ENCODE results near the gene HPGD. TPM values are rescaled to one million over a fixed set of nuclear protein-coding genes. Genes with fewer than 3 reads are reported as not detected.

Gene HPGD
- total and polyA plus RNA-seq, 2 of the 8 experiments (the other 6 are each of a cell fraction or from before 2014, with no cell fraction given), result 1.1 to 1.3 TPM

DNA sequence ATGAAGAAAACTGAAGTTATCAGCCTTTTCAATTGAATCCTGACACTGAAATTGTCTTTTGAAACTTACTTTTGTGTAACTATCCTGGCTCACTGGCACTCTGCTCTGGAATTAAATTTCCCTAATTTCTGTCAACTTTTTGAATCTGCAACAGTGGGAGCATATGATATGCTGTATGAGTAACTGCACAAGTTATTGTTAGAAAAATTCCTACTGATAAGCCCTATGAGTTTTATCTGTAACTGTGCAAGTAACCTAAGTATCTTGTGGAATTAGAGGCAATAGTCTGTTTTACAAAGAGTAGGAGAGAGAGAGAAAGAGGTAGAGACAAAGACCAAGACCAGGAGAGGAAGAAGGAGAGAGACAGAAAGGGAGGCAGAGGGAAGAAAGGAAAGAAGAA is 9.2 kb upstream of the HPGD start:
- no peak overlapping the region for H2BK12ac ChIP-seq (ENCODE audit: low read depth, low read length)
- H3K4me1 ChIP-seq (replicated peaks in 1 of 4; ENCODE audit: control insufficient read depth in 3 of 4, insufficient read depth in 4 of 4, low read length in 3 of 4), result no peaks in the 10 kb centered on the region; a peak in 2 of 7 replicates
- no peak overlapping the region for H3K14ac ChIP-seq (ENCODE audit: insufficient read length)
- no peaks in the 10 kb centered on the region for H3K9me3 ChIP-seq (ENCODE audit: insufficient read depth in 2 of 2, low read depth in 1 of 2, low read length in 1 of 2)
- H2BK15ac ChIP-seq (ENCODE audit: low read length), result no peak overlapping the region
- H4K8ac ChIP-seq (ENCODE audit: extremely low read depth, insufficient read depth, low read length), result no peak overlapping the region
- FAIRE-seq (no peak), DNase-seq (ENCODE audit: low read depth in 1 of 2, low spot score in 2 of 2) (no peak)
- no peak overlapping the region for H3K23ac ChIP-seq (ENCODE audit: insufficient read length)
- no peak overlapping the region for H4K5ac ChIP-seq (ENCODE audit: insufficient read length, low read depth, low read length)
- no peaks in the 10 kb centered on the region for H3K36me3 ChIP-seq (ENCODE audit: control insufficient read depth in 2 of 4, insufficient read depth in 4 of 4, low read length in 3 of 4)
- no peaks in the 10 kb centered on the region for H4K20me1 ChIP-seq (replicated peaks in 1 of 2; ENCODE audit: control insufficient read depth in 1 of 2, insufficient read depth in 2 of 2, low read length in 2 of 2)
- no peaks in the 10 kb centered on the region for H3K23me2 ChIP-seq (ENCODE audit: low read depth, low read length)
- H3K27me3 ChIP-seq (replicated peaks in 1 of 4; ENCODE audit: control insufficient read depth in 3 of 4, extremely low read depth in 1 of 4, insufficient read depth in 3 of 4, low read length in 3 of 4), result peaks cover 0 to 1% (median 0%) of the 10 kb centered on the region in 4 experiments; a peak in 1 of 7 replicates
- H2BK120ac ChIP-seq (replicated peaks; ENCODE audit: low read depth, low read length), result no peak overlapping the region
- no peaks in the 10 kb centered on the region for H3K79me2 ChIP-seq (ENCODE audit: control insufficient read depth in 1 of 2, insufficient read depth in 2 of 2, low read length in 2 of 2)
- no peaks in the 10 kb centered on the region for H3K79me1 ChIP-seq (ENCODE audit: low read depth, low read length)
- no peak overlapping the region for H2BK5ac ChIP-seq (ENCODE audit: low read depth, low read length)
- H4K91ac ChIP-seq (replicated peaks; ENCODE audit: insufficient read length, low read length), result no peak overlapping the region
- no peak overlapping the region for H3K56ac ChIP-seq (replicated peaks; ENCODE audit: insufficient read length, low read depth, low read length)
- H2BK20ac ChIP-seq (ENCODE audit: low read length), result no peak overlapping the region
- H3K4ac ChIP-seq (replicated peaks; ENCODE audit: insufficient read length, low read depth, low read length), result no peak overlapping the region
- H3K27ac ChIP-seq (ENCODE audit: low read depth, low read length), result no peak overlapping the region
- no peak overlapping the region for H3K9ac ChIP-seq (replicated peaks in 1 of 4; ENCODE audit: extremely low read depth in 1 of 4, low read depth in 3 of 4, low read length in 3 of 4)
- H3K18ac ChIP-seq (ENCODE audit: extremely low read depth, low read length), result no peak overlapping the region
- ChIA-PET POLR2A (ENCODE audit: partially characterized antibody) (no interaction called here), CTCF (ENCODE audit: partially characterized antibody) (interaction anchor here (1.0 kb wide), 1 partner anchor 86 kb away, joined by 3 read pairs; no protein-coding TSS in a partner anchor)
- no peak overlapping the region for H3K4me2 ChIP-seq (ENCODE audit: insufficient read depth in 1 of 2, low read depth in 2 of 2, low read length in 2 of 2)
- peak overlapping the region; percentile 21; the same call in 1 of the 2 replicates for H2AFZ ChIP-seq (ENCODE audit: low read length)
- H3K4me3 ChIP-seq (ENCODE audit: extremely low read depth in 1 of 4, insufficient read depth in 2 of 4, low read depth in 3 of 4, low read length in 4 of 4), result no peak overlapping the region
- H2AK5ac ChIP-seq (ENCODE audit: low read depth, low read length), result no peak overlapping the region
- TF ChIP-seq SIN3A (conservative IDR thresholded peaks at IDR 0.05 in 1 of 2, IDR thresholded peaks at IDR 0.05 in 1 of 2; ENCODE audit: low read depth in 1 of 2, low read length in 2 of 2) (no peak), RFX5 (IDR thresholded peaks at IDR 0.05; ENCODE audit: borderline replicate concordance, low read depth, low read length) (no peak)
- TF ChIP-seq, protein P1, sequence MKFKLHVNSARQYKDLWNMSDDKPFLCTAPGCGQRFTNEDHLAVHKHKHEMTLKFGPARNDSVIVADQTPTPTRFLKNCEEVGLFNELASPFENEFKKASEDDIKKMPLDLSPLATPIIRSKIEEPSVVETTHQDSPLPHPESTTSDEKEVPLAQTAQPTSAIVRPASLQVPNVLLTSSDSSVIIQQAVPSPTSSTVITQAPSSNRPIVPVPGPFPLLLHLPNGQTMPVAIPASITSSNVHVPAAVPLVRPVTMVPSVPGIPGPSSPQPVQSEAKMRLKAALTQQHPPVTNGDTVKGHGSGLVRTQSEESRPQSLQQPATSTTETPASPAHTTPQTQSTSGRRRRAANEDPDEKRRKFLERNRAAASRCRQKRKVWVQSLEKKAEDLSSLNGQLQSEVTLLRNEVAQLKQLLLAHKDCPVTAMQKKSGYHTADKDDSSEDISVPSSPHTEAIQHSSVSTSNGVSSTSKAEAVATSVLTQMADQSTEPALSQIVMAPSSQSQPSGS (IDR thresholded peaks at IDR 0.05; ENCODE audit: low read length), result no peak
